PFSK-1 (cell line): ENCODE results near the gene PDX1.

Experiments
- FOXP2 ChIP-seq: optimal IDR thresholded peaks from 2 replicates; pipeline ENCODE3; 2011; ENCODE audit warnings: borderline replicate concordance, control low read depth, inconsistent platforms; ENCODE audit not compliant: insufficient read depth; ENCODE audit errors: extremely low read length, extremely low read depth
- POLR2AphosphoS5 ChIP-seq: IDR thresholded peaks from 2 replicates; pipeline ENCODE4 v1.6.1; 2012; ENCODE audit warnings: low read depth, mild to moderate bottlenecking, control low read depth, low read length, moderate library complexity
- REST ChIP-seq, 2 experiments: IDR thresholded peaks; 2 replicates each; pipeline versions ENCODE4 v1.6.1 to v1.8.0; 2011 to 2012; ENCODE audit warnings: low read depth in 2 of 2, low read length in 2 of 2, control low read depth in 1 of 2, inconsistent platforms in 1 of 2, mild to moderate bottlenecking in 1 of 2, moderate library complexity in 1 of 2; ENCODE audit not compliant: insufficient read depth in 1 of 2
- SIN3A ChIP-seq: IDR thresholded peaks from 2 replicates; pipeline ENCODE4 v1.6.1; 2012; ENCODE audit warnings: mild to moderate bottlenecking, low read length, moderate library complexity, borderline replicate concordance; ENCODE audit not compliant: insufficient read depth

GRCh38 chr13:27904719-27905118 lies 15.1 kb upstream of the PDX1 start:
- TF ChIP-seq REST (IDR thresholded peaks at IDR 0.05; ENCODE audit: insufficient read depth in 1 of 2, low read depth in 2 of 2, low read length in 2 of 2) = no peak
- TF ChIP-seq POLR2AphosphoS5 = no peak
- TF ChIP-seq FOXP2 = no peak
- TF ChIP-seq SIN3A = no peak
